ENCODE measurements around the gene ZSCAN18. TPM values are rescaled to one million over a fixed set of nuclear protein-coding genes. Genes with fewer than 3 reads are reported as not detected.

The ZSCAN18 gene
- total RNA-seq, 1 donor from 2014 or later: 85.6 TPM

- DNase-seq (ENCODE audit: low read depth): no peak
Measured at GRCh38 chr19:58045411-58046050, 52.5 kb downstream of the ZSCAN18 start.

GRCh38 chr19:58044886-58045285 lies 53.1 kb downstream of the ZSCAN18 start:
- DNase-seq (ENCODE audit: low read depth): no peak

- no peak for DNase-seq (ENCODE audit: low read depth)
Measured at GRCh38 chr19:58044391-58044790, 53.6 kb downstream of the ZSCAN18 start.

- DNase-seq (ENCODE audit: low read depth): no peak
Measured at GRCh38 chr19:58042495-58043340, 55.3 kb downstream of the ZSCAN18 start.

- DNase-seq (ENCODE audit: low read depth): no peak
Measured at GRCh38 chr19:58040751-58041525, 57.1 kb downstream of the ZSCAN18 start.

- no peak for DNase-seq (ENCODE audit: low read depth)
Measured at GRCh38 chr19:58038688-58039204, 59.3 kb downstream of the ZSCAN18 start.

GRCh38 chr19:58037927-58038687 lies 59.9 kb downstream of the ZSCAN18 start:
- no peak for DNase-seq (ENCODE audit: low read depth)

- no peak for DNase-seq (ENCODE audit: low read depth)
Measured at GRCh38 chr19:58035863-58036262, 62.2 kb downstream of the ZSCAN18 start.

GRCh38 chr19:58034477-58034793 lies 63.6 kb downstream of the ZSCAN18 start:
- DNase-seq (ENCODE audit: low read depth): no peak

Other genes with a start within 250 kb of the ZSCAN18 start
- 13.5 and 13.8 TPM in 2 replicates for gene ZNF587, start 248.4 kb downstream of the ZSCAN18 start, total RNA-seq
- 3.1 and 7.2 TPM in 2 replicates for gene ZNF814, start 209.2 kb downstream of the ZSCAN18 start, total RNA-seq
- 8.1 and 10.9 TPM in 2 replicates for gene ZNF417, start 181.6 kb downstream of the ZSCAN18 start, total RNA-seq
- 3.1 and 4.7 TPM in 2 replicates for gene ZNF418, start 162.8 kb downstream of the ZSCAN18 start, total RNA-seq
- gene ZNF256, start 150.5 kb downstream of the ZSCAN18 start, total RNA-seq: 3.1 and 3.9 TPM in 2 replicates
- gene C19orf18, start 123.7 kb downstream of the ZSCAN18 start, total RNA-seq: 0.21 and 0.52 TPM in 2 replicates
- 16.6 and 22.1 TPM in 2 replicates for gene ZNF606, start 95.4 kb downstream of the ZSCAN18 start, total RNA-seq
- gene ZSCAN1, start 64.2 kb downstream of the ZSCAN18 start, total RNA-seq: not detected in 2 replicates
- gene ZNF135, start 38.9 kb downstream of the ZSCAN18 start, total RNA-seq: 0.51 and 0.62 TPM in 2 replicates
- 11.2 and 13.2 TPM in 2 replicates for gene ZNF329, start 52.6 kb upstream of the ZSCAN18 start, total RNA-seq
- gene ZNF274, start 84.8 kb upstream of the ZSCAN18 start, total RNA-seq: 13.8 and 15.2 TPM in 2 replicates
- gene ZNF544, start 130.7 kb upstream of the ZSCAN18 start, total RNA-seq: 30.2 and 39.2 TPM in 2 replicates
- 7.6 and 8.0 TPM in 2 replicates for gene ZNF8, start 180.7 kb upstream of the ZSCAN18 start, total RNA-seq
- gene ERVK3-1, start 207.1 kb upstream of the ZSCAN18 start, total RNA-seq: 33.9 and 54.9 TPM in 2 replicates
- gene ZSCAN22, start 228.8 kb upstream of the ZSCAN18 start, total RNA-seq: 2.8 and 3.5 TPM in 2 replicates